GM23338 (cell line): ENCODE results near the gene MPZL1. TPM values are rescaled to one million over a fixed set of nuclear protein-coding genes. Genes with fewer than 3 reads are reported as not detected.
"Not testable (repeated sequence)": the region's sequence is repeated elsewhere in the genome, so short reads cannot be mapped to it uniquely, and the experiment has no call there.

Experiments used
- ATAC-seq: fragments of 200-7000 bp; cut with Tn5 transposase; 3 replicates; pipeline ENCODE4 v1.9.1; 2020
- DNase-seq: peaks from one replicate; pipeline ENCODE4 v3.0.0-alpha.2; 2015; ENCODE audit warnings: low spot score
- H2AFZ ChIP-seq: fragments of 200-600 bp; sonication (generic); 2 replicates; pipeline ENCODE4 v1.8.0; 2016; ENCODE audit warnings: antibody characterized with exemption, mild to moderate bottlenecking, moderate library complexity
- H3F3A ChIP-seq: fragments of 200-600 bp; sonication (generic); replicated peaks from 2 replicates; pipeline ENCODE4 v1.8.0; 2017; ENCODE audit warnings: antibody characterized with exemption, mixed run types, low read depth
- H3K27ac ChIP-seq: fragments of 200-600 bp; sonication (generic); 2 replicates; pipeline ENCODE4 v1.6.1; 2016; ENCODE audit warnings: low read depth
- H3K27me3 ChIP-seq: fragments of 200-600 bp; sonication (generic); 2 replicates; pipeline ENCODE4 v1.8.0; 2016; ENCODE audit warnings: mild to moderate bottlenecking, mixed run types, moderate library complexity; ENCODE audit not compliant: insufficient read depth
- H3K36me3 ChIP-seq: fragments of 200-600 bp; sonication (generic); 2 replicates; pipeline ENCODE4 v1.8.0; 2016; ENCODE audit warnings: mild to moderate bottlenecking; ENCODE audit not compliant: insufficient read depth
- H3K4me1 ChIP-seq: fragments of 200-600 bp; sonication (generic); 2 replicates; pipeline ENCODE4 v1.8.0; 2016; ENCODE audit warnings: mild to moderate bottlenecking, moderate library complexity; ENCODE audit not compliant: insufficient read depth
- H3K4me2 ChIP-seq: fragments of 200-600 bp; sonication (generic); 2 replicates; pipeline ENCODE4 v1.7.1; 2017; ENCODE audit warnings: mixed run types
- H3K4me3 ChIP-seq: fragments of 200-600 bp; sonication (generic); 2 replicates; pipeline ENCODE4 v1.6.1; 2016; ENCODE audit warnings: mixed run types
- H3K79me2 ChIP-seq: fragments of 200-600 bp; sonication (generic); replicated peaks from 2 replicates; pipeline ENCODE4 v1.8.0; 2017; ENCODE audit warnings: mild to moderate bottlenecking; ENCODE audit not compliant: insufficient read depth
- H3K9me2 ChIP-seq: fragments of 200-600 bp; sonication (generic); 2 replicates; pipeline ENCODE4 v1.8.0; 2017; ENCODE audit not compliant: insufficient read depth
- H4K20me1 ChIP-seq: fragments of 200-600 bp; sonication (generic); replicated peaks from 2 replicates; pipeline ENCODE4 v1.8.0; 2017; ENCODE audit warnings: mild to moderate bottlenecking; ENCODE audit not compliant: insufficient read depth
- H3K27ac Mint-ChIP-seq: 2 replicates; pipeline ENCODE4 v1.8.0; 2020; ENCODE audit warnings: inconsistent platforms, mild to moderate bottlenecking, moderate library complexity, mixed read lengths
- H3K27me3 Mint-ChIP-seq: 3 replicates; pipeline ENCODE4 v1.8.0; 2022; ENCODE audit warnings: low read depth, mild to moderate bottlenecking, moderate library complexity, mixed read lengths, inconsistent platforms; ENCODE audit not compliant: insufficient read depth, poor library complexity
- H3K36me3 Mint-ChIP-seq: 3 replicates; pipeline ENCODE4 v1.8.0; 2021; ENCODE audit warnings: low read depth, mild to moderate bottlenecking, inconsistent platforms, moderate library complexity, mixed read lengths
- H3K4me1 Mint-ChIP-seq: 3 replicates; pipeline ENCODE4 v1.8.0; 2020; ENCODE audit warnings: mild to moderate bottlenecking, inconsistent platforms, mixed read lengths
- H3K4me3 Mint-ChIP-seq: 3 replicates; pipeline ENCODE4 v1.8.0; 2021; ENCODE audit warnings: moderate library complexity, mild to moderate bottlenecking, inconsistent platforms, mixed read lengths
- H3K9me3 Mint-ChIP-seq: 3 replicates; pipeline ENCODE4 v1.8.0; 2020; ENCODE audit warnings: moderate library complexity, mild to moderate bottlenecking, inconsistent platforms, mixed read lengths
- CTCF ChIP-seq, 2 experiments: fragments of 200-600 bp in 1 of 2; sonication (generic) in 1 of 2; conservative IDR thresholded peaks; 2 replicates each; pipeline versions ENCODE4 v1.5.1 to v1.6.1; 2016 to 2017; ENCODE audit warnings: antibody characterized with exemption in 2 of 2, low read depth in 2 of 2, mild to moderate bottlenecking in 2 of 2, moderate library complexity in 1 of 2
- ETS1 ChIP-seq: IDR thresholded peaks from 2 replicates; pipeline ENCODE4 v1.6.1; 2016; ENCODE audit warnings: antibody characterized with exemption
- JUNB ChIP-seq: IDR thresholded peaks from one replicate; pipeline ENCODE4 v1.6.1; 2016; ENCODE audit warnings: antibody characterized with exemption; ENCODE audit not compliant: unreplicated experiment
- NANOG ChIP-seq: IDR thresholded peaks from 2 replicates; pipeline ENCODE4 v1.6.1; 2016; ENCODE audit warnings: antibody characterized with exemption, borderline replicate concordance
- POLR2AphosphoS5 ChIP-seq: IDR thresholded peaks from 2 replicates; pipeline ENCODE4 v1.6.1; 2016; ENCODE audit warnings: antibody characterized with exemption, low read depth
- REST ChIP-seq: IDR thresholded peaks from one replicate; pipeline ENCODE4 v1.6.1; 2018; ENCODE audit warnings: antibody characterized with exemption; ENCODE audit not compliant: unreplicated experiment
- STAT1 ChIP-seq: IDR thresholded peaks from one replicate; pipeline ENCODE4 v1.6.1; 2016; ENCODE audit warnings: antibody characterized with exemption; ENCODE audit not compliant: unreplicated experiment
- ZNF114 ChIP-seq: fragments of 250-450 bp; sonication (Bioruptor Pico); IDR thresholded peaks from 2 replicates; pipeline ENCODE4 v1.5.0; 2020; ENCODE audit warnings: mild to moderate bottlenecking, moderate library complexity
- ZNF331 ChIP-seq: fragments of 250-450 bp; sonication (Bioruptor Pico); IDR thresholded peaks from 2 replicates; pipeline ENCODE4 v1.5.0; 2020; ENCODE audit warnings: low read depth, mild to moderate bottlenecking, moderate library complexity
- ZNF462 ChIP-seq: fragments of 250-450 bp; sonication (Bioruptor Pico); IDR thresholded peaks from 2 replicates; pipeline ENCODE4 v1.5.0; 2020; ENCODE audit warnings: mild to moderate bottlenecking, moderate library complexity
- polyA plus RNA-seq: library from polyadenylated mRNA; unstranded; fragments of >200 nt; fragmentation: Nextera tagmentation; extraction: Ambion mirVana; gene quantifications from 2 replicates; pipeline ENCODE4 v1.2.1, GENCODE V29; 2016
- total RNA-seq: library from RNA; depleted of rRNA; stranded (reverse); fragments of >200 nt; shearing (Covaris generic); gene quantifications from 2 replicates; pipeline ENCODE4 v1.2.3, GENCODE V29; 2014

The MPZL1 gene
- total and polyA plus RNA-seq, 2 experiments from 2014 or later, result 35.1 to 85.1 TPM

GRCh38 chr1:167829868-167830267 lies 108.1 kb downstream of the MPZL1 start:
- no peak overlapping the region for H3K4me3 ChIP-seq
- H3K4me2 ChIP-seq, result peak overlapping the region; percentile 21; the same call in 1 of the 2 replicates
- H4K20me1 ChIP-seq, result no peaks in the 10 kb centered on the region
- no peak overlapping the region for H3K27ac ChIP-seq
- H3K36me3 ChIP-seq, result no peaks in the 10 kb centered on the region
- peak overlapping the region; percentile 57; the same call in 1 of the 2 replicates for H2AFZ ChIP-seq
- H3K27me3 Mint-ChIP-seq, result peaks cover 7% of the 10 kb centered on the region
- H3K27ac Mint-ChIP-seq, result peak overlapping the region; percentile 85
- DNase-seq (no peak), ATAC-seq (no peak)
- H3K9me2 ChIP-seq, result peaks cover 7% of the 10 kb centered on the region
- no peaks in the 10 kb centered on the region for H3K79me2 ChIP-seq
- H3K9me3 Mint-ChIP-seq, result no peaks in the 10 kb centered on the region
- H3K27me3 ChIP-seq, result no peaks in the 10 kb centered on the region
- no peak overlapping the region for H3K4me3 Mint-ChIP-seq
- no peaks in the 10 kb centered on the region for H3K36me3 Mint-ChIP-seq
- peaks cover 15% of the 10 kb centered on the region; the same call in 1 of the 2 replicates for H3K4me1 ChIP-seq
- TF ChIP-seq NANOG (no peak), ZNF114 (CRISPR knock-in tag) (no peak), STAT1 (no peak), JUNB (no peak), POLR2AphosphoS5 (no peak), REST (no peak), CTCF (conservative IDR thresholded peaks at IDR 0.05; ENCODE audit: low read depth in 2 of 2) (no peak), ETS1 (no peak), ZNF462 (CRISPR knock-in tag) (no peak), ZNF331 (CRISPR knock-in tag) (no peak)
- peaks cover 13% of the 10 kb centered on the region for H3K4me1 Mint-ChIP-seq
- H3F3A ChIP-seq, result no peaks in the 10 kb centered on the region; the same call in 1 of the 2 replicates

- H3K79me2 ChIP-seq, H3K4me2 ChIP-seq, H4K20me1 ChIP-seq, ATAC-seq, H3K36me3 Mint-ChIP-seq, H3K36me3 ChIP-seq, H3K9me3 Mint-ChIP-seq, H3K27me3 Mint-ChIP-seq, H3K9me2 ChIP-seq, H3K27ac ChIP-seq, H3K4me3 ChIP-seq, H3K4me3 Mint-ChIP-seq, H3K27me3 ChIP-seq, H3F3A ChIP-seq: not testable (repeated sequence)
- H3K27ac Mint-ChIP-seq, result 0 out of 2 replicates have a peak overlapping the region, but pooled peaks have one; percentile 6
- Histone ChIP-seq H3K4me1 (peaks cover 15% of the 10 kb centered on the region; the same call in 1 of the 2 replicates), H2AFZ (peak overlapping the region; percentile 48; the same call in 1 of the 2 replicates)
- peaks cover 13% of the 10 kb centered on the region for H3K4me1 Mint-ChIP-seq
- peak; percentile 26 for DNase-seq
These were observed 108.9 kb downstream of the MPZL1 start for GRCh38 chr1:167830668-167831067.
